Left ventricle myocardium inferior (tissue), 1 donor: ENCODE results near the gene VSX1. TPM values are rescaled to one million over a fixed set of nuclear protein-coding genes. Genes with fewer than 3 reads are reported as not detected.
A peak's percentile ranks its signal among the peaks of the same experiment; 100 is the strongest.

ENCODE experiments used
- DNase-seq: peaks from one replicate; pipeline ENCODE4 v3.0.0-alpha.2; 2020
- H3K27ac ChIP-seq: fragments of 200-600 bp; replicated peaks from 2 replicates; pipeline ENCODE4 v1.8.0; 2021
- H3K27me3 ChIP-seq: fragments of 200-600 bp; 2 replicates; pipeline ENCODE4 v1.8.0; 2021; ENCODE audit warnings: low read depth
- H3K36me3 ChIP-seq: fragments of 200-600 bp; 2 replicates; pipeline ENCODE4 v1.8.0; 2021
- H3K4me1 ChIP-seq: fragments of 200-600 bp; 2 replicates; pipeline ENCODE4 v1.8.0; 2021
- H3K4me3 ChIP-seq: fragments of 200-600 bp; 2 replicates; pipeline ENCODE4 v1.8.0; 2021; ENCODE audit warnings: mild to moderate bottlenecking, moderate library complexity
- H3K9me3 ChIP-seq: fragments of 200-600 bp; replicated peaks from 2 replicates; pipeline ENCODE4 v1.8.0; 2021
- CTCF ChIP-seq: fragments of 200-600 bp; IDR thresholded peaks from 2 replicates; pipeline ENCODE4 v1.8.0; 2021; ENCODE audit warnings: antibody characterized with exemption, mild to moderate bottlenecking, borderline replicate concordance
- intact Hi-C: fragments of 100-400 bp; cut with micrococcal nuclease; formaldehyde crosslinking; loops from one replicate; pipeline ENCODE4 v1.11.0; 2022
- total RNA-seq: library from RNA; stranded (reverse); fragmentation: NEBNext Ultra II Directional; extraction: Animal tissue kit (Norgen Biotek cat#: 25700); gene quantifications from one replicate; pipeline ENCODE4 v1.2.1, GENCODE V29; 2021
- donor health status: DM: no; HTN: yes; CAD: no; lungs with severe emphysema.

Gene VSX1
- total RNA-seq, 1 donor from 2014 or later: 0.33 TPM

- intact Hi-C loops: no loop called here
- no peak for TF ChIP-seq CTCF
- Histone ChIP-seq H3K27ac (peak overlapping the region; percentile 98), H3K4me3 (no peak overlapping the region), H3K27me3 (no peaks in the 10 kb centered on the region), H3K36me3 (peaks cover 17% of the 10 kb centered on the region), H3K9me3 (no peaks in the 10 kb centered on the region), H3K4me1 (peaks cover 100% of the 10 kb centered on the region)
- DNase-seq: no peak
Measured at GRCh38 chr20:25051386-25052155, 30.4 kb downstream of the VSX1 start.

GRCh38 chr20:25050501-25051350, 31.2 kb downstream of the VSX1 start:
- DNase-seq: no peak
- H3K36me3 ChIP-seq: peaks cover 21% of the 10 kb centered on the region
- no peaks in the 10 kb centered on the region for H3K27me3 ChIP-seq
- peak overlapping the region; percentile 29 for H3K4me3 ChIP-seq
- no peak for TF ChIP-seq CTCF
- intact Hi-C loops: no loop called here
- no peaks in the 10 kb centered on the region for H3K9me3 ChIP-seq
- peaks cover 98% of the 10 kb centered on the region for H3K4me1 ChIP-seq
- peak overlapping the region; percentile 98 for H3K27ac ChIP-seq

GRCh38 chr20:25050082-25050481, 31.9 kb downstream of the VSX1 start:
- intact Hi-C loops: no loop called here
- Histone ChIP-seq H3K4me3 (peak overlapping the region; percentile 29), H3K27me3 (no peaks in the 10 kb centered on the region), H3K27ac (peak overlapping the region; percentile 98), H3K9me3 (no peaks in the 10 kb centered on the region), H3K4me1 (peaks cover 98% of the 10 kb centered on the region), H3K36me3 (peaks cover 21% of the 10 kb centered on the region)
- TF ChIP-seq CTCF: no peak
- DNase-seq: no peak

- peak overlapping the region; percentile 29 for H3K4me3 ChIP-seq
- intact Hi-C loops: no loop called here
- no peak for DNase-seq
Measured at GRCh38 chr20:25049261-25050060, 32.5 kb downstream of the VSX1 start.

More at GRCh38 chr20:25049261-25050060, 32.5 kb downstream of the VSX1 start:
- no peaks in the 10 kb centered on the region for H3K27me3 ChIP-seq
- no peaks in the 10 kb centered on the region for H3K9me3 ChIP-seq
- peak overlapping the region; percentile 98 for H3K27ac ChIP-seq
- H3K4me1 ChIP-seq: peaks cover 98% of the 10 kb centered on the region
- no peak for TF ChIP-seq CTCF
- H3K36me3 ChIP-seq: peaks cover 21% of the 10 kb centered on the region
